CD4-positive, alpha-beta T cell treated with Interleukin-15 for 1 hour (primary cell): Measurements from ENCODE around the gene MBD4.
"Not testable (repeated sequence)": the region's sequence is repeated elsewhere in the genome, so short reads cannot be mapped to it uniquely, and the experiment has no call there.

Source experiments
- DNase-seq: peaks from one replicate; pipeline ENCODE4 v3.0.0-alpha.2; 2020

The MBD4 gene

DNA sequence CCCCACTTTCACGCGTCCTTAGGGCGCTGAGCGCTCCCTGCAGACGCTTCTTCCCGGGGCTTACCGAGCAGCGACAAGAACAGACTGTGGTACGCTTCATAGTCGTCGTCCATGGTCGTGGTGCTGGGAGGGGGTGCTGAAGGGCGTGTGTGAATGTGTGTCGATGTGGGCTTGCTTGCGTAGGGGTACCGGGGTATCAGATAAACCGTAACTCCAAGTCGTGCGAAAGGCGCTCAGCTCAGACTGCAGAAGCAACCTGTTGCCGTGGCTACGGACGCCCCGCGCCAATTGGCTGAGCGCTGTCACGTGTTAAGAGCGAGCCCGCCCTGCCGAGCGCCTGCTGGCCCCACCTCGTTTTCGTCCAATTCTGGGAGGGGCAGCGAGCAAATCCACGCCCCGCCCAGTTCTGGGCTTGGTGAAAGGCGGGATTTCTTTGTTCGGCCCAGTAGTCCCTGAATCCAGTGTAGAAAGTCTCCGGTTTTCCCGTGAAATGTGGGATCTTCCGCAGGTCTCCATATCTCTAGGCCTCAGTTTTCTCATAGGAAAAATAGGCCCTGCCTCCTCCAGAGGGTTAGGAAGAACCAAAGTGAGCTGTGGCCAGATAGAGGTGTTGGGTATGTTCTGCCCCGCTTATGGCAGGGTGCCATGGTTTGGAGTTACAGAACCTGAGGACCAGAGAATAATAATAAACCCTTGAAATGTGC lies 11.2 kb downstream of the MBD4 start, which contains the start of gene EFCAB12:
TSS of gene EFCAB12 (minus strand) at position 261 of the 704 bp plus-strand sequence. CDS start at position 113, 148 bp downstream.
- peak; percentile 90 for DNase-seq

GRCh38 chr3:129428007-129428375 lies 11.8 kb downstream of the MBD4 start:
- DNase-seq: no peak

- DNase-seq: no peak
Measured at GRCh38 chr3:129425619-129426018, 14.1 kb downstream of the MBD4 start.

- DNase-seq: no peak
Measured at GRCh38 chr3:129425213-129425612, 14.5 kb downstream of the MBD4 start.

DNA sequence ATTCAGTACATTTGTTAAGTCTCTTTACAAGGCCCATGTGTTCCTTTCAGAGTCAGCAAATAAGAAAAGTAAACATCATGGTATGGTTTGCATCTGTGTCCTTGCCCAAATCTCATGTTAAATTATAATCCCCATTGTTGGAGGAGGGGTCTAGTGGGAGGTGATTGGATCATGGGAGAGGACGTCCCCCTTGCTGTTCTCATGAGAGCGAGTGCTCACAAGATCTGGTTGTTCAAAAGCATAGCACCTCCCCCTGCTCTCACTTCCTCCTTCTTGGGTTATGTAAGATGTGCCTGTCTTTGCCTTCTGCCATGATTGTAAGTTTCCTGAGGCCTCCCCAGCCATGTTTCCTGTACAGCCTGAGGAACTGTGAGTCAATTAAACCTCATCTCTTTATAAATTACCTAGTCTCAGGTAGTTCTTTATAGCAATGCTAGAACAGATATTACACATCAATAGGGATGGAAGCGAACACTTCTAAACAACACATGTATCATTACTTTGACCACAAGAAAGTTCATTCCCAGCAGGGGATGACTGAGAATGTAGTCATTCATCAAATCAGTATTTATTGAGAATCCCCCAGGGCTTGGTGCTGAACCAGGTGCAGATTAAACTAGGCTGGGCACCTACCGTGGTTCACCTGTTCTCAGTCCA lies 15.4 kb downstream of the MBD4 start:
- DNase-seq: peak; percentile 44

DNA sequence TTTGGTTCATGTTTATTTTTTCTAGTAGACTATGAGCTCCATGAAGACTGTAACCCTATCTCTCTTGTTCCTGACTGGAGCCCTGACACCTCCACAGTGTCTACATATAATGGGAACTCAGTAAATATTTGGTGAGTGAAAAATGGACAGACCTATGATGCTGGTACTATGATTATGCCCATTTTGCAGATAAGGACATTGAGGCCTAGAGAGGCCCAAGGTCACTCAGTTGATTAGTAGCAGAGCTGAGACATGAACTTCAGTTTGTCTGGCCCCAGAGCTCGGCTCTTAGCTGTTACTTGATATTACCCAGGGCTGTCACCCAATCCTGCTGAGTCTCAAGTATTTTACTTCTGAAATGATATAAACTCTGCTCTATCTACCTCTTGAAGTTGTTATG lies 16.9 kb downstream of the MBD4 start:
- no peak for DNase-seq

DNA sequence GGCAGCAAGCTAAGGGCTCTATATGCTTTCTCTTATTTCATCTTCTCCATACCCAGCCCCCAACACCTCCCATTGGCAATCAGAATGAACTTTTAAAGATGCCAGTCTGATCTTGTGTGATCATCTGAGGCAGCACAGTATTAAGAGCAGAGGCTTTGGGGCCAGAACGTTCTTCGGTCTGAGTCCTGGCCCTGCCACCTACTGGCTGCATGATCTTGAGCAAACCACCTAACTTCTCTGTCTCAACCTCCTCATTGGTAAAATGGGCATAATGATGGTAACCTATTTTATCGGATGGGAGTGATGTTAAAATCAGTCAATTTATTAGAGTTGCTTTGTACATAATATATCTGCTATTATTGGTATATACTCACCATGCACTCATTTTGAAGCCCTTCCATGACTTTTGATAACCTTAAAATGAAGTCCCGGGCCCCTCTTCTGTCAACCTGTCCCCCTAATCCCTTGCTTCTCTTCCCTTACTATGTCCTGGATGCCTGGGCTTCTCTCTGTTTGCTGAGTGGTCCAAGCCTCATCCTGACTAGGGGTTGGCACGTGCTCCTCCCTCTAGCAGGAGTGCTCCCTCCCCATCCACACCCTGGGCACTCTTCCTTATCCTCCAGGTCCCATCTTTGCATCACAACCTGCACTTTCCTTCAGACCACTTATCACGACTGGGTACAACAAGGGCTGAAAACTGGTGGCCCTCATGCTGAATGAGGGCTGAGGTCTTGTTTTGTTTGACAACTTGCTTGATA lies 17.6 kb downstream of the MBD4 start:
- no peak for DNase-seq

- no peak for DNase-seq
Measured at GRCh38 chr3:129421236-129421883, 18.4 kb downstream of the MBD4 start.

GRCh38 chr3:129419476-129419875 lies 20.3 kb downstream of the MBD4 start:
- no peak for DNase-seq

DNA sequence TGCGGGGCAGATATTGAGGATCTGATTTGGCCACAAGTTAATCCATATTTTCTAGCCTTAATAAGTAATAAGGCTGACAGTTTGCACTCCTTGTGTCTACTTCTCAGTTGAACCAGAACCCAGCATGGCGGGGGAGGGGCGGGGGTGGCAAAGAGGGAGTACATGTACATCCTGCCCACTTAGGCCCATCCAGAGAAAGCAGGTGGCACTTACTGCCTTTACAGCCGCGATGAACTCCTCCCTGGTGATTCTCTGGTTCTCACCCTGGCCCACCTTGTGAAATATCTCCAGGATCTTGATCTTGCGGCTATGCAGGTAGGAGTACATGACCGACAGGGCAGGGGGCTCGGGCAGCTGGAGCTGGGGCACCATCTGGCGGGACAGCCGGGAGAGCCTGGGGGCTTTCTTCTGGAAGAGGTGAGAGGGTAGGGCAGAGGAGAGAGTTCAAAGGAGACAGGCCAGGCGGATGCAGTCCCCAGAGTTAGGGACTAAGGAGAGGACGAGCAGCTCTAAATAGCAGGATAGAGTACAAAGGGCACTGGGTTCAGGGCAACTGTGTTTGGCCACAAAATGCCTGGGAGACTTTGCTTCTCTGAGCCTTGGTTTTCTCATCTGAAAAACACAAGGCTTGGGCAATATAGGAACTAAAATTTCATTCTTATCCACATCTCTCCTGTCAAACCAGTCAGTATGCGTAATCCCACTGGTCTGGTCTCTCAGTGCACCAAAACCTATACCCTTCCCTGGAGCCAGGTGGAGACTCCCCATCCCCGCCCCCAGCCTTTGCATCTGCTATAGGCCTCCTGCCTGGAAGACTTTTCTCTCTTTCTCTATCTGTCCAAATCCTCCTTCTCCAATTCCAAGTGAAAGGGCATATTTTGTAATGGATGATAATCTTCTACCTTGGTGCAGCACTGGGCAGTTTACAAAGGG lies 21.4 kb downstream of the MBD4 start:
- no peak for DNase-seq

GRCh38 chr3:129417326-129417725 lies 22.4 kb downstream of the MBD4 start:
- DNase-seq: no peak

DNA sequence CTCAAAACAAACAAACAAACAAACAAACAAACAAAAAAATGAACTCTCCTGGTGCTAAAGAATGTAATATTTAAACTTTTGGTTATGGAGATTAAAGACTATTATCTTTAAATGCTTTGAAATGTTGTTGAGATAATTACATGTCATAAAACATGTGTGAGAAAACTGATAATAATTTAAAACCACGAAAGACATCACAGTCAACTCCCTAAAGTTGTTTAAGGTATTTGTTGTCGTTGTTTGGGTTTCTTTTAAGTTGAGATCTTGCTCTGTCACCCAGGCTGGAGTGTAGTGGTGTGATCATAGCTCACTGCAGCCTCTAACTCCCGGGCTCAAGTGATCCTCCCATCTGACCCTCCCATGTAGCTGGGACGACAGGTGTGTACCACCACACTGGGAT lies 23.3 kb downstream of the MBD4 start:
- no peak for DNase-seq

GRCh38 chr3:129415830-129416229 lies 23.9 kb downstream of the MBD4 start:
- no peak for DNase-seq

DNA sequence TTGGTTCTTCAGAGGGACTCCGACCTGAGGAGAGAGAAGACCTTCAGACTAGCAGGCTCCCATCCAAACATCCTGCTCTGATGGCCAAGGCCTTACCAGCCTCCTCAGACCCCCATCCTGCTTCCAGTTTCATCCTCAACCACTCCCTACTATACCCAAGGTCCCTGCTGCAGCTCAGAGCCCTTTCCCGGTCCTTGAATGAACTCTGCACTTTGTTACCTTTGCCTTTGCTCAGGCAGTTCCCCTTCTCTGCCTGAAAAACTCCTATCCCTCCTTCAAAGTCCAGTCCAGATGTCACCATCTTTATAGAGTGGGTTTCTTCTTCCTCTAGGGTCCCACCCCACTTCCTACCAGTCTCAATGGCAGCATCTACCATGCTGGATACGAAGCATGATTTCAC lies 24.4 kb downstream of the MBD4 start:
- no peak for DNase-seq

- DNase-seq: no peak
Measured at GRCh38 chr3:129413687-129414506, 25.9 kb downstream of the MBD4 start.

- DNase-seq: not testable (repeated sequence)
Measured at GRCh38 chr3:129413238-129413637, 26.5 kb downstream of the MBD4 start.

DNA sequence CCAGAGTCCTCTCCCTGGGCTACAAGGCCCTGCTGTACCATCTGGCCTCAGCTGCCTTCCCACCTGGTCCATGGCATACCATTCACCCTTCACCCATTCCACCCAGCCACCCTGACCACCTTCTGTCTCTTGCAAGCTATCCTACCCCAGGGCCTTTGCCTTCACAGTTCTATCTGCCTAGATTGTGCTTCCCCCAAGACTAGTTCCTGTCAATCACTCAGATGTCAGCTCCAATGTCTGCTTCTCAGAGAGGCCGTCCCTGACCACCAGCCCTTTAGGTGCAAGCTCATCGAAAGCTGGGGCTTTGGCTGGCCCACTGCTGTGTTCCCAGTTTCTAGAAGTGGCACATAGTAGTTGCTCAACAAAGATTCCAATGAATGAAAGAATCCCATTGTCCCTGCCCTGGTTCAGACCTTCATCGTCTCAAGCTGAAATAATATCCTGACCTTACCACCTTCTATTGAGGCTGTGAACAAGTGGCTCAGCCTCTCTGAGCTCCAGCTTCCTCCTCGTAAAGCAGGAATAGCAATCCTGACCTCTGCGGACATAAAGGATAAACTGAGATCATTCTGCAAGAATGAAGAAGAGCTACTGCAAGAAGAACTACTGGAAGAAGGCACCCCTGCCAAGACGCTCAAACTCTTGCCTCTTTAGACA lies 27.1 kb downstream of the MBD4 start:
- DNase-seq: no peak

- no peak for DNase-seq
Measured at GRCh38 chr3:129410971-129411370, 28.8 kb downstream of the MBD4 start.

- no peak for DNase-seq
Measured at GRCh38 chr3:129409541-129409940, 30.2 kb downstream of the MBD4 start.

DNA sequence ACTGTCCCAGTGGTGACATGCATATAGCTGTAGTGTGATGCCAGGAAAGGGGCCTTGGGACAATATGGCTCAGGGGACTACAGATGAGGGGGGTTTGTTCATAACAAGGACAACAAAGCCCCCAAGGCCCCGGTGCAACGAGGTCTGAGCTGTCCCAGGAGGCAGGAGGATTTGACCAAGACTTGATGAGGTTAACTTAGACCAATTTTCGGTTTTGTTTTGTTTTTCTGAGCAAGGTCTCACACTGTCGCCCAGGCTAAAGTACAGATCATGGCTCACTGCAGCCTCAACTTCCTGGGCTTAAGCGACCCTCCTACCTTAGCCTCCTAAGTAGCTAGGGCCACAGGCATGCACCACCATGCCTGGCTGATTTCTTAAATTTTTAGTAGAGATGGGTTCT lies 35.1 kb downstream of the MBD4 start:
- DNase-seq: no peak

- no peak for DNase-seq
Measured at GRCh38 chr3:129404130-129404529, 35.6 kb downstream of the MBD4 start.
